Fibroblast of pulmonary artery (primary cell): ENCODE results near the gene GPR157.

Experiments
- DNase-seq: peaks from one replicate; pipeline ENCODE4 v3.0.0-alpha.2; 2010; ENCODE audit warnings: low read depth
- H3K4me3 ChIP-seq: replicated peaks from 2 replicates; pipeline ENCODE4 v1.5.1; 2011; ENCODE audit warnings: low read depth, mild to moderate bottlenecking, control low read depth, low read length, moderate library complexity
- TF ChIP-seq, protein P1 (sequence below): IDR thresholded peaks from 2 replicates; pipeline ENCODE4 v1.5.1; 2011; ENCODE audit warnings: mild to moderate bottlenecking, control low read depth, low read length, inconsistent platforms; ENCODE audit errors: missing control alignments

The GPR157 gene

DNA sequence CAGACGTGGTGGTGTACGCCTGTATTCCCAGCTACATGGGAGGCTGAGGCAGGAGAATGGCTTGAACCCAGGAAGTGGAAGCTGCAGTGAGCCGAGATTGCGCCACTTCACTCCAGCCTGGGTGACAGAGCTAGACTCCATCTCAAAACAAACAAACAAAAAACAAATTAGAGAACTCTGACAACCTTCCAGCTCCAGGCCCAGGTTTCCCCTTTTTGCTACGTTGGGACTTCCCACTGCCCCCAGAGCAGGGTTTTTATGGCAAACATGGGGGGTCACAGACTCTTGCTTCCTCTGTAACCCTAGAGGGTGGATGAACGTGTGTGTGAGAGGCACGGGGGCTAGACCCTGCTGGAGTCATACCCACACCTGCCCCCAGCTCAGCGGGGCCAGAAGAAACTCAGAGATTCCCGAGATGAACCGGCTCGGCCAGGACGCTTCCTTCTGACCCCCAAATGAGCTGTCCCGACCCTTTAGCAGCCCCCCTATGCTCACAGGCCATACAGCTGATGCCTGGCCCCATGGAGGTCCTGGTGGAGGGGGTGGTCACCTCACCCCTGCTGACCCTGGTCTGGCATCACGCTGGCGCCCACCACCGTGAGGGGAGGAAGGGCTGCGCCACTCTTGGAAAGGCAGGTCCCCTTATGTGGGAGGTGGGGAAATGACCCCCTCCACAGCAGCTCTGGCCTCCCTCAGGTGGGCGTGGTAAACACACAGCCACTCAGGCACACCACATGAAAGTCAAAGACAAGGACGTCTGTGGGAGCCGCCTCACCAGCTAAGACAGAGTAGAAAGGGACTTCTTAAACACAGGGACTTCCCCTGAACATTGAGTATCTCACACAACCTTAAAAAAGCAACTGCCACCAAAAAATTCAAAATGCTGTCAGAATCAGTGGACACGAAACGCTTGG is 7.1 kb downstream of the GPR157 start:
- DNase-seq, result no peak
- no peak overlapping the region for H3K4me3 ChIP-seq
- TF ChIP-seq, protein P1, sequence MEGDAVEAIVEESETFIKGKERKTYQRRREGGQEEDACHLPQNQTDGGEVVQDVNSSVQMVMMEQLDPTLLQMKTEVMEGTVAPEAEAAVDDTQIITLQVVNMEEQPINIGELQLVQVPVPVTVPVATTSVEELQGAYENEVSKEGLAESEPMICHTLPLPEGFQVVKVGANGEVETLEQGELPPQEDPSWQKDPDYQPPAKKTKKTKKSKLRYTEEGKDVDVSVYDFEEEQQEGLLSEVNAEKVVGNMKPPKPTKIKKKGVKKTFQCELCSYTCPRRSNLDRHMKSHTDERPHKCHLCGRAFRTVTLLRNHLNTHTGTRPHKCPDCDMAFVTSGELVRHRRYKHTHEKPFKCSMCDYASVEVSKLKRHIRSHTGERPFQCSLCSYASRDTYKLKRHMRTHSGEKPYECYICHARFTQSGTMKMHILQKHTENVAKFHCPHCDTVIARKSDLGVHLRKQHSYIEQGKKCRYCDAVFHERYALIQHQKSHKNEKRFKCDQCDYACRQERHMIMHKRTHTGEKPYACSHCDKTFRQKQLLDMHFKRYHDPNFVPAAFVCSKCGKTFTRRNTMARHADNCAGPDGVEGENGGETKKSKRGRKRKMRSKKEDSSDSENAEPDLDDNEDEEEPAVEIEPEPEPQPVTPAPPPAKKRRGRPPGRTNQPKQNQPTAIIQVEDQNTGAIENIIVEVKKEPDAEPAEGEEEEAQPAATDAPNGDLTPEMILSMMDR, result no peak

DNA sequence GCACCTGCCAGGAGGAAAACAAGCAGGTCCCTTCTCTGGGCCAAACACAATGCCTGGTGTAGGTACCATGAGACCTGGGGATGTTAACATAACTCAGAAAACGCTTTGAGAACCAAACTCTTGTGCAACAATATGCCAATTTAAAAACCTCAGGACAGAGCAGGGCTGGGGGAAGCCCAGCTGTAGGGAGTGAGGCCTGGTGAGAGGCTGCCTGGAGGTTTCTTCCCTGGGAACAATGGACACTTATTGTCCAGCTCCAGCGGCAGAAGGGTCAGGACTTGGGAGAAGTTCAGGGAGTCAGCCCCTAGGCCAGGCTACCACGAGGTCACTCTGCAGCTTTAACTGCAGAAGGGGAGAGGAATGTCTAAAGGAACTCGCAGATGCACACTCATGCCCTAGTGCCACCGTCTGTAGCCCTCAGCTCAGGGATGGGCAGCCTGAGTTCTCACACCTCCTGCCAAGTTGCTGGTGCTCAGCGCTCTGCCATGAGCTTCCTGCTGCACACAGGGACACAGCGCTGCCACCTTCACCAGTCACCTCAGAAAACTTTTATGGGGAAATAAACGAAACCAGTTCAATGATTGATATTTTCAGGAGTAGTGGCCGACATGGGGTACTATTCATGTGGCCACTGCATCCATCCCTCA is 8.5 kb downstream of the GPR157 start:
- no peak overlapping the region for H3K4me3 ChIP-seq
- TF ChIP-seq, protein P1, result no peak
- no peak for DNase-seq

DNA sequence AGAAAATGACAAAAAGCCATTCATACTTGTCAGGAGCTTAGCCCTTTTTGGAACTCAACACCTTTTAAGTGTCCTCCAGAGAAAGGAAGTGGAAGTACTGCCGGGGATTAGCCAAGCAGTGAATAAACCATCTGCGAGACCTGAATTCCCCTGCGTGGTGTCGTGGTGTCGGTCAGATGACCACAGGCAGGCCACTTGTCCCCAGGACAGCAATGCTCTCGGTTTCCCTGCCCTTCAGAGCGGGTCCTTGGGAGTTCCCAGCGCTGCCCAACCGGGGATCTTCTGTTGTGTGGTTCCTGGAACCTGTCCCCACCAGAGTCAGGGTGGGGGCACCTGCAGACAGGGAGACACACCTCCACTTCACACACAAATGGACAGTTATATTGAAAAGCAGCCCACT is 9.2 kb downstream of the GPR157 start:
- H3K4me3 ChIP-seq, result no peak overlapping the region
- no peak for DNase-seq
- TF ChIP-seq, protein P1, result no peak

DNA sequence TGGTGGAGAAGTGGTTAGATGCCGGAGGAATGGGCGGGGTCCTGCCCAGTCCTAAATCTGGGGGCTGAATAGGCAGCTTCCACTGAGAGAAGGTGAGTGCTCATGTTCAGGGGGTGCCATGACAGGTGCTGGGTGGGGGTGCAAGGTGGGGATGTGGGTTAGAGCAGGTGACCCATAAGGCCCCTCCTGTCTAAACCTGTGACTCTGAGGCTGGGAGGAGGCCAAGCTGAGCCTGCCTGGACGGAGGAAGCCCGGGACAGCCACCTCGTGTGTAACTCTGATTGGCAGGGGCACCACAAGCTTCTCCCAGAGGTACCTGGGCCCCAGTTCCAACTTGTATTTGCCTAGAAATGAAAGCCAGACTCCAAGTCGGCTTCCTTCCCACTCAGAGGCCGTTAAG is 10.7 kb downstream of the GPR157 start:
- no peak for DNase-seq
- TF ChIP-seq, protein P1, result no peak
- H3K4me3 ChIP-seq, result no peak overlapping the region

DNA sequence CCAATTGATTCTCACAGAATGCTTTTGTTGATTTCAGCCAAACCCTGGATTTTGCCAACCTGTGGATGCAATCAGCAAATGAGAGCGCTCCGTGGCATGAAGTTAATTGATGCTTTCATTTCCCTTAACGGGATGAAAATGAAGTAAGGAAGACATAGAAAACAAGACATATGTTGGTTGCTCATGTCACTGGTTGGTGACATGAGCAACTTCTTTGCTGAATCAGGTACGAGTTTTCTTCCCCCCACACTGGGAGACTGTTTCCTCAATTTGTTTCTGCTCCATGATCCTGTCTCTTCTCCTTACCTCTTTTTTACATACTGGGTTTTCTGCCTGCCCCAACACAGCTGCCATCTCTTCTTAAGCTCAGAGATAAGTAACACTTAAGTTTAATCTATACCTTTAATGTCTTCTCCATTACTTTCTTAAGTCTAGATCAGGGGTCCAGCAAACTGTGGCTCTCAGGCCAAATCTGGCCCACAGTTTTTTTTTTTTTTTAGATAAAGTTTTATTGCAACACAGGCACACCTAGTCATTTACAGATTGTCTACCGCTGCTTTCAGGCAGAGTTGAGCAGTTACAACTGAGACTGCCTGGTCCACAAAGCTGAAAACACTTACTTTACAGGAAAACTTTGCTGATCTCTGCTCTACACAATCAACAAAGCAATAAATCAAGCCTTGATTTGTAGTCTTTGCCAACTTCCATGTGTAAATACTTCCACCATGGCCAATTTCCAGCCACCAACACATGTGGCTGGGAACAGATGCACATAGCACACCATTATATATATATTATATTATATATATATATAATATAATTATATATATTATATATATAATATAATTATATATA is 13.3 kb downstream of the GPR157 start:
- TF ChIP-seq, protein P1, result no peak
- DNase-seq, result peak; percentile 18

DNA sequence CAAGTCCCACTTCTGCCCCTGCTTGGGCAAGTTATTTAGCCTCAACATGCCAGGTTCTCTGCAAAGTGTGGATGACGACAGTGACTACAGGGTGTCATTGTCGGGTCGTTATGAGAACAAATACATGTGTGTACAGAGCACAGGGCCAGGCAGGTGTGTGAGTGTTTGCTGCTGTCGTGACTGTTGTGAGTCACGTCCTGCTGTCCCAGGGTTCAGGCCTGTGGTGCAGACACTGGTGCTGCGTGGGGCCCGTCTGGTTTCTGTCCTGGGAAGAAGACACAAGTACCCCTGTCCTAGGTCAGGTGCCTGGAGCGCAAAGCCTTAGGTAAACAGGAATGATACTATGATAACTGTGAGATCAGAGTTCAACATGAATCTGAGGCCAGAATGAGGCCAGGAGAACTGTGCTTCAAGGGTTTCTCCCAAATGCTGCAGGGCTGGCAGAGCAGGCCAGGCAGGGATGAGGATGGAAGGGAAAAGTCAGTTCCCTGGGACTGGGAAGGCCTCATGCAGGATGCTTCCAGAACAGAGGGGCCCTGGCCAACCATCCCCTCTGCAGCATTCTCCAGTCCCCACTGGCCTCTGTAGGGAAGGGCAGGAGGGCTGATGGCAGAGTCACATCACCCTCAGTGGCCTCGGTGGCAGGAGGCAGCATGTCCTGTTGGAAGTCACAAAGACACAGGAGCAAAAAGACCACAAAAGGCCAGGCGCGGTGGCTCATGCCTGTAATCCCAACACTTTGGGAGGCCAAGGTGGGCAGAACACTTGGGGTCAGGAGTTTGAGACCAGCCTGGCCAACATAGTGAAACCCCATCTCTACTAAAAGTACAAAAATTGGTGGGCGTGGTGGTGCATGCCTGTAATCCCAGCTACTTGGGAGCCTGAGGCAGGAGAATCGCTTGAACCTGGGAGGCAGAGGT is 15.7 kb downstream of the GPR157 start:
- no peak overlapping the region for H3K4me3 ChIP-seq
- no peak for DNase-seq
- TF ChIP-seq, protein P1, result no peak

More for the DNA sequence above, 13.3 kb downstream of the GPR157 start:
- no peak overlapping the region for H3K4me3 ChIP-seq
